GM06990 (cell line): Measurements from ENCODE around the gene ZNF581.

ENCODE experiments used
- DNase-seq: peaks from one replicate; pipeline ENCODE4 v3.0.0-alpha.2; 2011; ENCODE audit not compliant: insufficient read length; ENCODE audit errors: extremely low read depth
- H3K27me3 ChIP-seq: replicated peaks from 2 replicates; pipeline ENCODE4 v1.6.0; 2011; ENCODE audit warnings: low read length; ENCODE audit not compliant: control insufficient read depth, insufficient read depth
- H3K36me3 ChIP-seq: 2 replicates; pipeline ENCODE4 v1.5.1; 2011; ENCODE audit warnings: low read length; ENCODE audit not compliant: control insufficient read depth, insufficient read depth
- H3K4me3 ChIP-seq: replicated peaks from 2 replicates; pipeline ENCODE4 v1.5.1; 2011; ENCODE audit warnings: low read depth, mild to moderate bottlenecking, control low read depth, low read length
- CTCF ChIP-seq: IDR thresholded peaks from 2 replicates; pipeline ENCODE4 v1.5.1; 2011; ENCODE audit warnings: low read length, control low read depth, mild to moderate bottlenecking, inconsistent platforms; ENCODE audit not compliant: insufficient read depth, poor library complexity, severe bottlenecking

The ZNF581 gene

GRCh38 chr19:55641426-55642152, 1.9 kb upstream of the ZNF581 start:
- TF ChIP-seq CTCF = no peak
- DNase-seq = no peak
- no peaks in the 10 kb centered on the region for H3K27me3 ChIP-seq
- H3K36me3 ChIP-seq = peaks cover 11% of the 10 kb centered on the region
- peak overlapping the region; percentile 90 for H3K4me3 ChIP-seq

GRCh38 chr19:55642153-55643002, 1.1 kb upstream of the ZNF581 start:
- no peaks in the 10 kb centered on the region for H3K27me3 ChIP-seq
- H3K4me3 ChIP-seq = peak overlapping the region; percentile 90
- peak; percentile 79 for DNase-seq
- H3K36me3 ChIP-seq = peaks cover 11% of the 10 kb centered on the region
- TF ChIP-seq CTCF = no peak

- Histone ChIP-seq H3K27me3 (no peaks in the 10 kb centered on the region), H3K36me3 (peaks cover 11% of the 10 kb centered on the region), H3K4me3 (peak overlapping the region; percentile 90)
- TF ChIP-seq CTCF = no peak
- DNase-seq = no peak
Measured at GRCh38 chr19:55643887-55644176, 383 bp downstream of the ZNF581 start.

GRCh38 chr19:55644191-55644833, 863 bp downstream of the ZNF581 start:
- Histone ChIP-seq H3K4me3 (peak overlapping the region; percentile 90), H3K27me3 (no peaks in the 10 kb centered on the region), H3K36me3 (peaks cover 11% of the 10 kb centered on the region)
- no peak for DNase-seq
- TF ChIP-seq CTCF = no peak

- Histone ChIP-seq H3K27me3 (no peaks in the 10 kb centered on the region), H3K36me3 (peaks cover 11% of the 10 kb centered on the region), H3K4me3 (peak overlapping the region; percentile 90)
- no peak for DNase-seq
- no peak for TF ChIP-seq CTCF
Measured at GRCh38 chr19:55644842-55645511, 1.5 kb downstream of the ZNF581 start.
